PC-3 (cell line): ENCODE results near the gene FAM163A. TPM values are rescaled to one million over a fixed set of nuclear protein-coding genes. Genes with fewer than 3 reads are reported as not detected.

ENCODE experiments used
- ATAC-seq: fragments of 200-7000 bp; cut with Tn5 transposase; 2 replicates; pipeline ENCODE4 v1.9.1; 2020; ENCODE audit warnings: mild to moderate bottlenecking, moderate library complexity
- BruUV-seq: library from RNA; stranded (reverse); fragments of 400-500 nt; replicated peaks from 2 replicates; lab custom pipeline; 2021; lab: Mats Ljungman, UMichigan
- CTCF ChIA-PET: fragments of 300-600 bp; sonication (Branson Sonifier 250); formaldehyde crosslinking; loops from one replicate; lab custom pipeline; 2022; ENCODE audit warnings: antibody characterized with exemption; lab: Charles Lee
- POLR2A ChIA-PET: fragments of 300-600 bp; sonication (Branson Sonifier 250); formaldehyde crosslinking; loops from one replicate; lab custom pipeline; 2022; ENCODE audit warnings: antibody characterized with exemption; ENCODE audit not compliant: unreplicated experiment; lab: Charles Lee
- DNase-seq: peaks from one replicate; pipeline ENCODE4 v3.0.0-alpha.2; 2015
- H2AFZ ChIP-seq: fragments of 300-600 bp; sonication (generic); 2 replicates; pipeline ENCODE4 v1.6.0; 2016; ENCODE audit warnings: antibody characterized with exemption, low read length
- H3F3A ChIP-seq: fragments of 300-600 bp; sonication (generic); one replicate; pipeline ENCODE4 v1.6.0; 2017; ENCODE audit warnings: antibody characterized with exemption, low read length, control low read depth, mild to moderate bottlenecking; ENCODE audit not compliant: unreplicated experiment
- H3K27ac ChIP-seq: fragments of 300-600 bp; sonication (generic); 2 replicates; pipeline ENCODE4 v1.5.1; 2016; ENCODE audit warnings: mild to moderate bottlenecking, low read length
- H3K27me3 ChIP-seq: fragments of 300-600 bp; sonication (generic); 2 replicates; pipeline ENCODE4 v1.6.1; 2016; ENCODE audit warnings: low read length, mixed read lengths
- H3K36me3 ChIP-seq: fragments of 300-600 bp; sonication (generic); 2 replicates; pipeline ENCODE4 v1.6.1; 2016; ENCODE audit warnings: low read depth, mixed run types, low read length, mixed read lengths
- H3K4me1 ChIP-seq: fragments of 300-600 bp; sonication (generic); 2 replicates; pipeline ENCODE4 v1.5.1; 2016; ENCODE audit warnings: low read length; ENCODE audit not compliant: insufficient read depth
- H3K4me2 ChIP-seq: fragments of 300-600 bp; sonication (generic); 2 replicates; pipeline ENCODE4 v1.6.0; 2016; ENCODE audit warnings: low read length
- H3K4me3 ChIP-seq: fragments of 300-600 bp; sonication (generic); 2 replicates; pipeline ENCODE4 v1.5.1; 2016; ENCODE audit warnings: mild to moderate bottlenecking, low read length, mixed read lengths
- H3K79me2 ChIP-seq: fragments of 300-600 bp; sonication (generic); 2 replicates; pipeline ENCODE4 v1.6.1; 2017; ENCODE audit warnings: low read length, mixed read lengths
- H3K9ac ChIP-seq: fragments of 300-600 bp; sonication (generic); 2 replicates; pipeline ENCODE4 v1.6.0; 2016; ENCODE audit warnings: mild to moderate bottlenecking, low read length
- H3K9me2 ChIP-seq: fragments of 300-600 bp; sonication (generic); replicated peaks from 2 replicates; pipeline ENCODE4 v1.6.1; 2016; ENCODE audit warnings: mixed run types, low read length, mixed read lengths
- H3K9me3 ChIP-seq: fragments of 300-600 bp; sonication (generic); 2 replicates; pipeline ENCODE4 v1.6.1; 2016; ENCODE audit warnings: low read length, mixed read lengths
- H4K20me1 ChIP-seq: fragments of 300-600 bp; sonication (generic); 2 replicates; pipeline ENCODE4 v1.6.1; 2016; ENCODE audit warnings: low read length, mixed read lengths
- EZH2 ChIP-seq: fragments of 300-600 bp; sonication (generic); IDR thresholded peaks from one replicate; pipeline ENCODE4 v1.6.1; 2017; ENCODE audit warnings: antibody characterized with exemption, mild to moderate bottlenecking, low read length; ENCODE audit not compliant: unreplicated experiment
- EZH2phosphoT487 ChIP-seq: fragments of 300-600 bp; sonication (generic); IDR thresholded peaks from 2 replicates; pipeline ENCODE4 v1.6.1; 2018; ENCODE audit warnings: mild to moderate bottlenecking, antibody characterized with exemption, low read length, borderline replicate concordance
- intact Hi-C: fragments of 100-400 bp; cut with micrococcal nuclease; formaldehyde crosslinking; loops from 2 replicates; pipeline ENCODE4 v1.9.0; 2023
- total RNA-seq: library from RNA; depleted of rRNA; stranded (reverse); fragments of >200 nt; gene quantifications from 2 replicates; pipeline ENCODE4 v1.2.3, GENCODE V29; 2014
- TF ChIP-seq, protein P1 (sequence below): fragments of 300-600 bp; sonication (generic); conservative IDR thresholded peaks from 2 replicates; pipeline ENCODE4 v1.5.1; 2017; ENCODE audit warnings: antibody characterized with exemption, low read depth, mild to moderate bottlenecking, low read length

FAM163A gene
- total RNA-seq, 1 experiment from 2014 or later = not detected

DNA sequence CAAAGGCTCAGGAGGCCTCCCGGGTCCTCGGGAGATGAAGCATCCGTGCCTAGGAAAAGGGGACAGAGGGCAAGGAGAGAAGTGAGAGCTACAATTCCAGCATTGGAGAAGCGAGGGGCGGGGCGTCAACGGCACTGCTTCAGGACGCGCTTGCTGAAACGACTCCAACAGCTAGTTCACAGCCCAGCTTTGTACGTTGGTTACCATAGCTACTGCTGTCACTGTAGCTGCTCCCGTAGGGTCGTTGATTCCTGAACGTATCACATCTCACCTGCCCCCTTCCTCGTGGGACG, 71.4 kb downstream of the FAM163A start:
- Histone ChIP-seq H3K27me3 (peaks cover 17% of the 10 kb centered on the region), H3K4me3 (peak overlapping the region; percentile 67), H3K36me3 (no peaks in the 10 kb centered on the region), H4K20me1 (no peaks in the 10 kb centered on the region), H3K9ac (no peak overlapping the region), H3K4me2 (peak overlapping the region; percentile 96), H3K27ac (no peak overlapping the region), H3K4me1 (peaks cover 11% of the 10 kb centered on the region; the same call in 1 of the 2 replicates), H3F3A (no peaks in the 10 kb centered on the region), H3K9me2 (no peaks in the 10 kb centered on the region), H2AFZ (peak overlapping the region; percentile 86), H3K9me3 (no peaks in the 10 kb centered on the region), H3K79me2 (no peaks in the 10 kb centered on the region)
- no TSS peak for BruUV-seq
- intact Hi-C loops = loop anchor here (1.0 kb wide), 1 partner anchor 108 kb away; no protein-coding TSS in a partner anchor
- DNase-seq (no peak), ATAC-seq (peak; percentile 50)
- ChIA-PET CTCF (interaction anchor here (0.8 to 1.6 kb wide), 7 partner anchors 8 to 108 kb away, joined by 5 to 45 read pairs (median 6); no protein-coding TSS in a partner anchor), POLR2A (interaction anchor here (0.5 to 0.6 kb wide), 5 partner anchors 14 to 530 kb away, joined by 3 to 13 read pairs (median 7); no protein-coding TSS in a partner anchor)
- TF ChIP-seq, protein P1, sequence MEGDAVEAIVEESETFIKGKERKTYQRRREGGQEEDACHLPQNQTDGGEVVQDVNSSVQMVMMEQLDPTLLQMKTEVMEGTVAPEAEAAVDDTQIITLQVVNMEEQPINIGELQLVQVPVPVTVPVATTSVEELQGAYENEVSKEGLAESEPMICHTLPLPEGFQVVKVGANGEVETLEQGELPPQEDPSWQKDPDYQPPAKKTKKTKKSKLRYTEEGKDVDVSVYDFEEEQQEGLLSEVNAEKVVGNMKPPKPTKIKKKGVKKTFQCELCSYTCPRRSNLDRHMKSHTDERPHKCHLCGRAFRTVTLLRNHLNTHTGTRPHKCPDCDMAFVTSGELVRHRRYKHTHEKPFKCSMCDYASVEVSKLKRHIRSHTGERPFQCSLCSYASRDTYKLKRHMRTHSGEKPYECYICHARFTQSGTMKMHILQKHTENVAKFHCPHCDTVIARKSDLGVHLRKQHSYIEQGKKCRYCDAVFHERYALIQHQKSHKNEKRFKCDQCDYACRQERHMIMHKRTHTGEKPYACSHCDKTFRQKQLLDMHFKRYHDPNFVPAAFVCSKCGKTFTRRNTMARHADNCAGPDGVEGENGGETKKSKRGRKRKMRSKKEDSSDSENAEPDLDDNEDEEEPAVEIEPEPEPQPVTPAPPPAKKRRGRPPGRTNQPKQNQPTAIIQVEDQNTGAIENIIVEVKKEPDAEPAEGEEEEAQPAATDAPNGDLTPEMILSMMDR = no peak
- TF ChIP-seq EZH2phosphoT487 (no peak), EZH2 (no peak)

- Histone ChIP-seq H3K27ac (no peak overlapping the region), H3K4me1 (peaks cover 11% of the 10 kb centered on the region; the same call in 1 of the 2 replicates), H3F3A (no peaks in the 10 kb centered on the region), H3K27me3 (peaks cover 17% of the 10 kb centered on the region), H3K9me2 (no peaks in the 10 kb centered on the region), H3K4me3 (peak overlapping the region; percentile 67), H2AFZ (peak overlapping the region; percentile 86), H3K4me2 (peak overlapping the region; percentile 96), H3K9me3 (no peaks in the 10 kb centered on the region), H3K9ac (no peak overlapping the region), H3K79me2 (no peaks in the 10 kb centered on the region), H4K20me1 (no peaks in the 10 kb centered on the region), H3K36me3 (no peaks in the 10 kb centered on the region)
- BruUV-seq = no TSS peak
- no peak for ATAC-seq
- POLR2A ChIA-PET = no interaction called here
- intact Hi-C loops = loop anchor here (1.0 kb wide), 1 partner anchor 25 kb away; no protein-coding TSS in a partner anchor
- CTCF ChIA-PET = interaction anchor here (0.8 to 1.6 kb wide), 3 partner anchors 106 to 112 kb away, joined by 7 to 45 read pairs (median 17); no protein-coding TSS in a partner anchor
- TF ChIP-seq EZH2phosphoT487 (no peak), EZH2 (no peak)
- TF ChIP-seq, protein P1 = no peak
- DNase-seq = no peak
These were observed 72.5 kb downstream of the FAM163A start for GRCh38 chr1:179815641-179816040.
